ENCODE data around the gene BBOF1.

DNA sequence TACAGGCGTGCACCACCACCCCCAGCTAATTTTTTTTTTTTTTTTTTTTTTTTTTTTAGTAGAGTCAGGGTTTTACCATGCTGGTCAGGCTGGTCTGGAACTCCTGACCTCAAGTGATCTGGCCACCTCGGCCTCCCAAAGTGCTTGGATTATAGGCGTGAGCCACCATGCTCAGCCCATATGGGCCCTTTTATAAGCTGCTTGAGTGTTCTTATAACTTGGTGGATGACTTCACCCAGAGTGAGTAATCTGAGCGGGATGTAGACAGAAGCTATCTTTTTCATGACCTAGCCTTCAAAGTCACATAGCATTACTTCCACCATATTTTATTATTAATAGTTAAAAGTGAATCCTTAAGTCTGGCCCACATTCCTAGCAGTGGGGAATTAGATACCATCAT lies 16.4 kb downstream of the BBOF1 start:
- no peak for TF ChIP-seq POLR2A (IDR thresholded peaks at IDR 0.05; ENCODE audit: low read depth, low read length)
- no peak for TF ChIP-seq MYC (IDR thresholded peaks at IDR 0.05; ENCODE audit: low read depth, low read length)
- no peak for TF ChIP-seq JUN (IDR thresholded peaks at IDR 0.05; ENCODE audit: borderline replicate concordance, insufficient read depth, insufficient read length, low read depth)

Measured in endothelial cell of umbilical vein (primary cell).